Upper lobe of left lung (tissue), 4 donors: ENCODE results near the gene ADAMTS4.

Experiments
- EP300 ChIP-seq, 4 donors: sonication (generic); formaldehyde crosslinking; IDR thresholded peaks; one replicate each; pipeline ENCODE4 v1.5.1; 2017; ENCODE audit warnings: antibody characterized with exemption in 4 of 4, control low read depth in 2 of 4
- POLR2A ChIP-seq, 4 donors: fragments of 450-650 bp; IDR thresholded peaks; one replicate each; pipeline ENCODE4 v1.5.1; 2016 to 2017; ENCODE audit warnings: antibody characterized with exemption in 4 of 4, mild to moderate bottlenecking in 2 of 4
- POLR2AphosphoS5 ChIP-seq, 2 donors: sonication (generic); formaldehyde crosslinking; IDR thresholded peaks; one replicate each; pipeline ENCODE4 v1.5.1; 2017; ENCODE audit warnings: antibody characterized with exemption in 2 of 2
- TF ChIP-seq, protein P1 (sequence below), 6 experiments: fragments of 450-650 bp in 4 of 6; fragments of 200-600 bp in 2 of 6; sonication (generic) in 2 of 6; IDR thresholded peaks; one replicate each; pipeline ENCODE4 v1.5.1; 2016 to 2019; ENCODE audit warnings: antibody characterized with exemption in 6 of 6

DNA sequence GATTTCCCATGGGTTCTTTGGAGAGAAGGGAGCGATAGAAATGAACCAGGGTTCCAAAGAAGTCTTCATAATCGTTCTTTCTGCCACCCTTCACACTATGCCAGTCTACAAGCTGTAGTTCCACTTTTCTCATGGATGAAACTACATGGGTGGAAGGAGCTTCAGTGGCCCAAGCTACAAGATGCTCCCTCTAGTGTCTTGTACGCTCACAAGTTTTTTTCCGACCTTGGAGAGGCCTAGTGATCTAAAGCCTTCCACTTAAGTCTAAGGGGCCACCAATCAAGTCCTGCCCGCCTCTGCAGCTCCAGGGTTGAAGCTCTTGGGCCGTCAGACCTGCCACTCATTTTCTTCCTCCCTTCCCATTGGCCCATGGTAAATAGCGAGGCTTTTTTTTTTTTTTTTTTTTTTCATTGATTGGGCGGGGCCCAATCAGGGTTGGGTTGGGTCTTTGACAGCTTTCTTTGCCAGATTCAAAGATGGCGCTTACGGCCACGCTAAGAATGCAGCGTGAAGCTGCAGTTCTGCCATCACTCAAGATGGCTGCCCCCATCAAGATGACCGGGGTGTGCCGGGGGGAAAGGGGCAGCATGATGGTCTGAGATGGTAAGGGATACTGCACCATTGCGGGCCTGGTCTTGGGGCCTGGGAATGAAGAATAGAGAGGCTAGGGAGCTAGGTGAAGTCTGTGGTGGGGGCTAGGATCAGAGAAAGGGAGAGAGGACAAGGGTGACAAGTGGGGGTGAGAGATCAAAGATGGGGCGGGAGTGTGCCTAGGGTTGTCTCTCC, 26.9 kb upstream of the ADAMTS4 start, which contains the start of gene TOMM40L:
- TF ChIP-seq, protein P1, sequence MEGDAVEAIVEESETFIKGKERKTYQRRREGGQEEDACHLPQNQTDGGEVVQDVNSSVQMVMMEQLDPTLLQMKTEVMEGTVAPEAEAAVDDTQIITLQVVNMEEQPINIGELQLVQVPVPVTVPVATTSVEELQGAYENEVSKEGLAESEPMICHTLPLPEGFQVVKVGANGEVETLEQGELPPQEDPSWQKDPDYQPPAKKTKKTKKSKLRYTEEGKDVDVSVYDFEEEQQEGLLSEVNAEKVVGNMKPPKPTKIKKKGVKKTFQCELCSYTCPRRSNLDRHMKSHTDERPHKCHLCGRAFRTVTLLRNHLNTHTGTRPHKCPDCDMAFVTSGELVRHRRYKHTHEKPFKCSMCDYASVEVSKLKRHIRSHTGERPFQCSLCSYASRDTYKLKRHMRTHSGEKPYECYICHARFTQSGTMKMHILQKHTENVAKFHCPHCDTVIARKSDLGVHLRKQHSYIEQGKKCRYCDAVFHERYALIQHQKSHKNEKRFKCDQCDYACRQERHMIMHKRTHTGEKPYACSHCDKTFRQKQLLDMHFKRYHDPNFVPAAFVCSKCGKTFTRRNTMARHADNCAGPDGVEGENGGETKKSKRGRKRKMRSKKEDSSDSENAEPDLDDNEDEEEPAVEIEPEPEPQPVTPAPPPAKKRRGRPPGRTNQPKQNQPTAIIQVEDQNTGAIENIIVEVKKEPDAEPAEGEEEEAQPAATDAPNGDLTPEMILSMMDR (IDR thresholded peaks at IDR 0.05): peak; percentile 36 to 64 (median 57)
- TF ChIP-seq EP300 (IDR thresholded peaks at IDR 0.05): no peak
- TF ChIP-seq POLR2A (IDR thresholded peaks at IDR 0.05): peak in 1 of 4 donors; percentile 33
- peak; percentile 35 to 48 for TF ChIP-seq POLR2AphosphoS5 (IDR thresholded peaks at IDR 0.05)
